HG02885 (cell line): ENCODE measurements around the gene ZSWIM6.

Experiments used
- ATAC-seq: cut with Tn5 transposase; IDR thresholded peaks from one replicate; pipeline ENCODE4 v1.9.1; 2021; ENCODE audit warnings: mild to moderate bottlenecking; ENCODE audit not compliant: unreplicated experiment, poor library complexity

The ZSWIM6 gene

DNA sequence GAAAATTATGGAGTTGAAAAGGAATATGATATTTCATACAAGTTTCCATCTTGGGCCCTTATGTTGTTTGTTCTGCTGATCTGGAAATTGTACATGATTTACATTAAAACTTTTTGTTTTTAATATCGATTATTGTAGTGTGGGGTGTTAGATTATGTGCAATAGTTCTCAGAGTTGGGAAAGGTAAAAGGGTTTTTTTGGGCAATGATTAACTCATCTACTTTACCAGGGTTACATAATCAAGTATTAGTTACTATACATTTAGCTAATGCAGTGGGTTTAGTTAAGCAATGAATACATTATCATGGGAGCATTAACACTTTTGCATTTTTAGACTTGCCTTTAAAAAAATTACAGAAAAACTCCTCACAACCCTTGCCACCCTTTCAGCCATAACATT lies 134.0 kb downstream of the ZSWIM6 start:
- ATAC-seq, result no peak

DNA sequence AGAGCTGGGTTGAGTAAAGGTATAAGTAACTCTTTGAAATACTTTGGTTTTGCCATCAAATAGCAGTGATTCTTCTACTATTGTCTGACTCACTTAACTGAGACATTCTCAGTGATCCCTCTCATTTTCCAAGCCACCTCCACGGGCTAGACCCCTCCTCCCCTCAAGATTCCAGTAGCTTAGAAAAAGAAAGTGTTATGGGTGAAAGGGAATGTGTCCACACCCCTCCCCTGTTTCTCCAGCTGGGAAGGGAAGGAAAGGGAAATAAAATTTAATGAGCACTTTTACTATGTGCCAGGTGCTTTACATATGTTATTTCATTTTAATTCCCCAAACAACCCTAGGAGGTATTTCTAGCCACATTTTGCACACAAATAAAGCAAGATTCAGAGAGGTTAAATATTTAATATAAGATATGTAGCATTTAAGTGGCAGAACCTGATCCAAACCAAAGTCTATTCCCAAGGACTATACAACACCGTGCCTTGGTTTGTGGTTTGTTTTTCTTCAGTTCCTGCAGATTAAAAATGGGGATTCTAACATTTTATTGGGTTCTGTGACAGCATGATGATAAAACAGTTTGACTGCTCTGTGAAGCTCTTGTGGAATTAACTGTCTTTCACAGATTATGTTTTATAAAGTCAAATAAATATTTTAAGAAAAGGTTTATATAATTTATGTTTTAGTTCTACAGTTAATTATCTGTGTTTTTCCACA lies 135.9 kb downstream of the ZSWIM6 start:
- ATAC-seq, result no peak

DNA sequence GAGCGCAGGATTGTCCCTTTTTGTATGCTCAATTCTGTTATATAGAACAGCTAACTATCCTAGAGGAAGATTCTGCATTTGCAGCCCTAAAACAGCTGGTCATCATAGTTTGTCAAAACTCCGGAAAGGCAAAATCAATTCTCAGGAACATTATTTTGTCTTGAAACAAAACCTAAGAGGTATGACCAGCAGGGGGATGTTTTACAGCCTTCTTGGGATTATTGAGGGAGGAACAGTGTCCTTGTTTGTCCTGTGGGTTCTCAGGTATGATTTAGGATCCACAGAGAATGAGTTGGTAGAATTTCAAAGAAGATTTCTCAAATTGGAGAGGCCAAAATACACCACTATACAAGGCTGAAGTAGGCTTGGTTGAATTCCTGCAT lies 136.4 kb downstream of the ZSWIM6 start:
- ATAC-seq, result no peak

DNA sequence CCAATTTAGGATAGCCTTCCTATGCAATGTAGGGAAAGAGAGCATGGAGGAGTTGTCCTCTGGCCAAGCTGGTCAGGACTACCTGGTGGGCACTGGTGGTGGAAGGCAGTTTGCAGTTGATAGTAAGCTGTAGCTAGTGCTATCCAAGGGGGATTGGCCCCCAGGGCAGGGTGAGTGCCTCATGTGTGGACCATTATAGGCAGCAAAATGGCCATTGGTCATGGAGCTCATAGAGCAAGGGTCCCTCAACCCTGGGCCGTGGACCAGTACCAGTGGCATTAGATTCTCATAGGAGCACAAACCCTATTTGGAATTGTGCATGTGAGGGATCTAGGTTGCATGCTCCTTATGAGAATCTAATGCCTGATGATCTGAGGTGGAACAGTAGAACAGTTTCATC lies 139.3 kb downstream of the ZSWIM6 start:
- ATAC-seq, result no peak

DNA sequence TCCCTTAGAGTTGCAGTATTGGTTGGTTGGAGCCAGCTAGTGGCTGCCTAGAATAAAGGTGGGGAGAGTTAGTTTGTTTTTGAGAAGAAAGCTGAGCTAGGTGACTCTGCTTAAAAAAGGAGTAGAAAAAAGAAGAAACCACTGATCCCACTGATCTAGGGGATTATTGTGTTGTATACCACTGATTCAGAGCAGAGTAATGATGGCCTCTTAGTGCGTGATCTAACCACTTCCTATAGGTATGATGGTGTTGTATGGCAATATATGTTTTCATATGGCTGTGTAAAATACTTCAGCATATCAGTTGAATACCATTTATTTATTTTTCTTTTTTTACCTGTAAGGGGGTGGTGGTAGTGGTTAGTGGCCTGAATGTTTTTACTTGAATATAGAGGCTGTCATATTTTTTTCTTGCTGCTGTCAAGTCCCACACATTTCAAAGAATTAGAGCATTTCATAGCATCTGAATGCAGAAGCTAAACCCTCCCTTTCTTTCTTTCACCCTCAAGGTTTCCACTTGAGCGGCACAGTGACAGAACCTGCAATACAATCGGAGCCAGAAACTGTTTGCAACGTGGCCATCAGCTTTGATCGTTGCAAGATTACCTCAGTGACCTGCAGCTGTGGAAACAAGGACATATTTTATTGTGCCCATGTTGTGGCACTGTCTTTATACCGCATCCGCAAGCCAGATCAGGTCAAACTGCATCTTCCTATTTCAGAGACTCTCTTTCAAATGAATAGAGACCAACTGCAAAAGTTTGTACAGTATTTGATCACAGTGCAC lies 140.3 kb downstream of the ZSWIM6 start:
- no peak for ATAC-seq

DNA sequence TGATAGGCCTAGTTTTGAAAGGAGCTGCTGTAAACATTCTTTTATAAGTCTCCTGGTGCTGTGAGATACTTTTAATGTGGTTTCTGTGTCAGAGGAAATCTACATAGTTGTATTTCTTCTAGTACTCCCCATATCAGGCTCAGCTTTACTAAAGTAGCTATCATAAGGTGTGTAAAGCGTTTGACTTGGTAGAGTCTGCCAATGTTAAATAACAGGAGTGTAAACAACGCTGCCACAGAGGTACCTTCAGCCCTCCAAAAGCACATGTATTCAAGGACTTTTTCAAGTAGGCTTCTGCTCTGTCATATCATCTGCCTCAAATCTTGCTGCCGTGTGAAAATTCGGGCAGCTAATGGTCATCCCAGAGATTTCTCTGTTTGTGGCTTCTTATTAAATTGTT lies 142.7 kb downstream of the ZSWIM6 start:
- ATAC-seq, result no peak

DNA sequence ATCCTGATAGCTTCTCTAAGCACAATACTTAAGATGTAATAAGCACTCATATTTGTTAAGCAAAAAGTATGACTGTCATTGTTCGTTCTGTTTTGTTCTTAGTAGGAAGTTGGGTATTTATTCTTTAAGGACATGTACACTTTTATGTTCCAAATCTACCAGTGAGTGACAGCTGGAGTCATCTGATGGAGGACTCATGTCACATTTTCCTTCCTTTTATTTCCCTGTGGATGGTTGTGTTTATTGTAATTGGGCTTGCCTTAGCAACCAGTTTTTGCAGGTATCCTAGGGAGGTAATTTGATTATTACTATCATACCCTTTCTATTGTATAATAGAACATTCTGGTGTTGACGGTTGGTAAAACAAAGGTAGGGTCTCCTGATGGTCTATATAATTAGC lies 145.7 kb downstream of the ZSWIM6 start:
- no peak for ATAC-seq

DNA sequence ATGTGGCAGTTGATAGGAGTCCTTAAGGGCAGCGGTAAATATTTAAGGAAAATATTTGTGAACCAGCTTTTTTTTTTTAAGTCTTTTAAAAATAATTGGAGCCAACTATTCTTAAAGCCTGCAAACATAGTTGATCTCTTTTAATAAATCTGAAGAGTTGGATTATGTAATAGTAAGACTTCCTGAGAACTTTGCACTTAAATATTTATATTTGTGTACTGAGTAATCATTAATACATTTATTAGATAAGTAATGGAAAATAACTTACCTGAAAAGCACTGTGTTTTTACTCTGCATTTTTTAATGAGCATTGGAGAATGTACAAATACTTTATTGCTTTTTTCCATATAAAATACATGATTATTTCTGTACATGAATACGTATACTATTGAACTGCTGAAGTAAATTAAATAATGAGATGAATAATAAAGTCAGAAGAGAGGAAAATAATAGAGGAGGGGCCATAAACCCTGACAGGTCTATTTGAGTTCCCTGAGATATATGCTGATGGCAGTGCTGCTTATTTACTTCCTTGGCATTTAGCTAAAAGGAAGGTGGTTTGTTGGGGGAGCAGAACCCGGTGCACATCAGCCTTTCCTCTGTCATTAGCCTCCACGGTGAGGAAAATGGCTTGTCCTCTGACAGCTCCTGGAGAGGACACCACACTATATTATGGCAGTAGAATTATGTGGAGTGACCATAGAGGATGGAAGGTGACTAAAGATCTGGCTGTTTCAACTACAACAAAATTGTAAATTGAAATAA lies 148.0 kb downstream of the ZSWIM6 start:
- no peak for ATAC-seq

DNA sequence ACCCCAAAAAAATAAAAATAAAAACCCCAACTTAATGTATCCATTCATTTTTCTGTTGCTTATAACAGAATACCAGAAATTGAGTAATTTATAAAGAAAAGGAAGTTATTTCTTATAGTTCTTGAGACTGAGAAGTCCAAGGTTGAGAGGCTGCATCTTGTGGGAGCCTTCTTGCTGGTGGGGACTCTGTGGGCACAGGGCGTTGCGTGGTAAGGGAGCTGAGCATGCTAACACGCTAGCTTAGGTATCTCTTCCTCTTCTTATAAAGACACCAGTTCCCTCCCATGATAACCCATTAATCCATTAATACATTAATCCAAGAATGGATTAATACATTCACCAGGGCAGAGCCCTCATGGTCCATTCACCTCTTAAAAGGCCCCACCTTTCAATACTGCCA lies 150.9 kb downstream of the ZSWIM6 start:
- ATAC-seq, result no peak

DNA sequence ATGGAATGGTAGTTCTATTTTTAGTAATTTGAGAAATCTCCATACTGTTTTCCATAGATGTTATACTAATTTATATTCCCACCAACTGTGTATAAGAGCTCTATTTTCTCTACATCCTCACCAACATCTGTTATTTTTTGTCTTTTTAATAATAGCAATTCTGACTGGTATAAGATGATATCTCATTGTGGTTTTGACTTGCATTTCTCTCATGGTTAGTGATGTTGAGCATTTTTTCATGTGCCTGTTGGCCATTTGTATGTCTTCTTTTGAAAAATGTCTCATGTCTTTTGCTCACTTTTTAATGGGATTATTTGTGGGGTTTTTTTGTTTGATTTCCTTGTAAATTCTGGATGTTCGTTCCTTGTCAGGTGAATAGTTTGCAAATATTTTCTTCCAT lies 154.4 kb downstream of the ZSWIM6 start:
- no peak for ATAC-seq

DNA sequence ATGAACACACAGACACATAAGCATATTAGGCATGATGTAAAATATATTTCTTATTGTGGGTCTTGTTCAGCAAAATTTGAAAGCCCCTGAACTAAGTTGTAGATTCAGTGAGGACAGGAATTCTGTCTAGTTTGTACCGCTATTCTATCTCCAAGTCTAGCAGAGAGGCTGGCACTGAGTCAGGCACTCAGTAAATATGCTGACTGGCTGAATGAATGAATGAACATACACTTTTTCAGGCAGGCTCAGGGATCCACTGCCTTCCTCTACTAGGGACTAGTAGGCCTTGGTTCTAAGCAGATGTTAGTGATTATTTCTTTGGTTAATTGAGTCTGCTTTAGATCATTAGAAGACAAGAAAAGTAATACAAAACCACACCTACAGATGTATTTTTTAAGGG lies 157.5 kb downstream of the ZSWIM6 start:
- ATAC-seq, result no peak

DNA sequence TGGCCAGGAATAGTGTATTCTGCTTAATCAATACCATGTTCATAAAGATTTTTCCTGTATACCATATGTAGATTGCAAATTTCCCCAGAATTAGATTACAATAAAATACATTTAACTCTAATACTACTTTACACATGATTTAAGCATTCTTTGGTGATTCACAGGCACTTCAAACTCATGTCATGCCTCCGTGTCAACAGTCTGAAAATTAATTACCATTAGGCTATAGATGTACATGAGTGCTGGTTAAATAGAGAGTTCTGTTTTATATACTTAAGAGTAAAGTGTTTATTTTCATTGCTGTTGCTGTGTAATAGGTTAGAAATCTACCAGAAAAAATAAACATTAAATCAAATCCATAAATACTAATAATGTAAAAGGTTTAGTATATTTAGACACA lies 159.8 kb downstream of the ZSWIM6 start:
- no peak for ATAC-seq

DNA sequence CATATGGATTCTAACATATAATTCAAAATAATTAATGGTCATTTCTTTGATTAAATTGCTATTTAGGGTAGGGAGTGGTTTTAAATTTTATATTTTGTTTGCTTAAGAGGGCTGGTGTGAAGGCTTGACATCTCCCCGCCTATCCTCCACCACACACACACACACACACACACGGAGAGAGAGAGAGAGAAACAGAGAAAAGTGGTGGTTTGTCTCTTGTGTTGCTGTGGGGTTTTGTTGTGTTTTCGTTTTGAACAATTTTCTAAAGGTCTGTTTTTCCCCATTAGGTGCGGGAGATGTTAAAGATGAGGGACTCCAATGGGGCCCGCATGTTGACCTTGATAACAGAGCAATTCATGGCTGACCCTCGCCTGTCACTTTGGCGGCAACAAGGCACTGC lies 161.9 kb downstream of the ZSWIM6 start:
- ATAC-seq, result peak; percentile 46

DNA sequence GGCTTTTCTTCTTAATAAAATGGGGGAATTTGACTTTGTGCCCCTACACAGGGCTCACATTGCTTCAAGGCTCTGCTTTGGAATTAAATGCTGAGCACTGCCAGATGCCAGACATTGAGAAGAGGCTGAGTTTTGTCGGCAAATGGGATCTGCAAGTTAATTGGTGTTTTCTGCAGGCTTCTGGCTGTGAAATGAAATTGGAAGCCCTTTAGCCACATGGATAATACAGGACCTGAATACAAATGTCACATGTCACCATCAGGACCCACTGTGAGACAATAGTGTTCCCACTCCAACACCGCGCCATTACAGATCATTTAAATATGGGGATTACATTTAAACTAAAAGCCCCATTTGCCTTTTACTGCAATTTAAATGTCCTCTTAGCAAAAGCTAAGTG lies 164.4 kb downstream of the ZSWIM6 start:
- ATAC-seq, result no peak

DNA sequence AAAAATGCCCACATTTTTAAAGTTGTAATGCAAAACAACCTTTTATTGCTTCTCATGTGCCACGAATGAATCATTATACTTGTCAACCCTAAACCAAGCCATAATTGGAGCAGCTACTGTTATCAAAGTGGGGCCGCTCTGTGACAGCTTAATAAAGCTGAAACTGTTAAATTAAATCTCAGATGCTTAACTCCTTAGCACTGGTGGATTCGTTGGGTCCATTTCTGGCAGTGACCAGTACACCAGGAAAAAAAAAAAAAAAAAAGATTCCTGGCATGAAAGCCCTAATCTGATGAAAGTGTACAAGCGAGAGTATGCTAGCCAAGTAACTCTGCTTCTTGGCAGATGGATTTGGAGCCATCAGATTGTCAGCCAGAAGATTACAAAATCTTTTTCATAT lies 164.8 kb downstream of the ZSWIM6 start:
- ATAC-seq, result no peak

DNA sequence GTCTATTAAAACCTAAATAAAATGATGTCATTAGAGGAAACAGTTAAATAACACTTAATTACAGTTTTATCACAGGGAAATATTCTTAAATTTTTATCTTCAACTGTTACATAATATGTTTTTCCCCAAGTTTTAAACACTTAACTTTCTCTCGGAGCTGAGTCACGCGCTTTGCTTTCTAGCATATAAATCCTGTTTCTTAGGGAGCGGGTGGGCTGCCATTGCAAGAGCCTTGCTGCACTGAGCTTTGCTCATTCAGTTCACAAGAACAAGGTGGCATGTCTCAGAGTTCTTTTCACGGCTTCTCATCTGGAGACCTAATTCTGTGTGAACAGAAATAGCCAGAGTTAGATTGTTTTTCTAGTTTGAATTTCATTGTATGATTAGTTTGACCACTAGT lies 166.1 kb downstream of the ZSWIM6 start:
- ATAC-seq, result no peak

DNA sequence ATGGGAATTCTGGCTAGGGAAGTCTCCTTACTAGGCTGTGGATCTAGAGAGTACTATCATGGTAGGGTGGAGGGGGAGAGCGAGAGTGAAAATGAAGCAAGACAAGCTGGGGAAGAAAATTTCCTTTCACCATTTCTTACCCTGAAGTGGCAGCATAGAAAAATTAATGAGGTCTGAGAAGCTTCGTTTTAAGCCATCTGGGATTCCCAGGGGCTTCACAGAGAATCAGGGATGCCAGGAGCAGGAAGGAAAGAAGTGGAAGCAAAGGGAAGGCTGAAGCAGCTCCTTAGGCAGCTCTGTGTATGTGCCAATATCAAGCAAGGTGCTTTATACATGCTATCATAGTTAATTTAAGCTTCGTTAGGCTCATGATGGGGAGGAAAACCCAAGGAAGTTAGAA lies 169.9 kb downstream of the ZSWIM6 start:
- ATAC-seq, result no peak

DNA sequence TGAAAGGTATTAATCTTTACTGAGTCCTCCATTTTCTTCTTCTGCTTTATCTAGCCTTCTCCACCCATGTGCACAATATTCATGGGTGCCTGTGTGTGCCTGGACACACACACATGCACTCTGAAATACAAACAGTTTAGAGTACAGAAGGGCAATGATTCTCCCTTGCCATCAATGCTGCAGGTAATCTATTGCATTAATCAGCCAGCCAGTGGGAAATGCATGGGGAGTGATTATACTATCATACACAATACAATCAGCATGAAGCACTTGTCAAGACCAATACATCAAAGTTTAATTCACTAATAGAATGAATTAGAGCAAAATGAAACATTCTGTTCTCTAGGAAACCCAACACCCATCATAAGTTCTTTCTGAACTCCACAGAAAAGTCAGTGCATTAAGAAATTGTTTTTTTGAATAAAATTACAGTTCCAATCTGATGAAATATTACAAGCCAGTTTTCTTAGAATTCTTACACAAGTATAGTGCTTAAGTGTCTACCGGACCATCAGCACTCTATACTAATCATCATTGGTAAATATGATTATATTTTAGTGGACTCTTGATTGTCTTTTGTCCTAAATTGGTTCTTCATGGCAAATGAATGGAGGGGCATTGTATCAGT lies 172.2 kb downstream of the ZSWIM6 start:
- ATAC-seq, result no peak

DNA sequence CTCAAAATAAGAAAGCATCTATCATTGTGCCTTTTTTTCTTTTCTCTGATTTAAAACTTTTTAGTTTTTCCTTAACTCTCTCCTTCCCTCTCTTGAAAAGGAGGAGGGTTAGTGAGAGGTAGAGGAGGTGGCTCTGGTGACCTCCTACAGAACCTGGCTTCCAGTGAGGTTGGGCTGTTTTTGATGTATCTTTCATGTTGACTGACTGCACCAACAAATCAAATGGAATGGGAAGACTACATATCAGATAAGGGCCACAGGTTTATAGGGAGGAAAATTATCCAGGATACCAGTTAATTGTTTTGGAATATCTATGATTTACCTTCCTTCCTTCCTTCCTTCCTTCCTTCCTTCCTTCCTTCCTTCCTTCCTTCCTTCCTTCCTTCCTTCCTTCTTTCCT lies 173.2 kb downstream of the ZSWIM6 start:
- ATAC-seq, result no peak

DNA sequence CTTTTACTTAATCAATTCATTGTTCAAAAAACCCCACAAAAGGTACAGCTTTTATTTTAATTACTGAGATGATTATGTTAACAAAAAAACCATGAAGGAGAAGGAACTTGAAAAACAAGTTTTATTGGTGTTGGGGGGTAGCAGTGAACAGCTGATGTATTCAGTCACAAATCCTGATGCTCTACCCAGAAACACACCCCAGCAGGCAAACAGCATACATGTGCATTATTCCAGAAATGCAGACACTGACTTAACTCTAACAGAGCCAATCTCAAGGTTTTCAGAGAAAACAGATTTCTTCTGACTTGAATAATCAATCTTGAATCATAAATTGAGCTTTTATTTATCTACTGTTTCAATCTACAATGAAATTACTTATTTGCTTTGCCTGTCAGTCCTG lies 175.2 kb downstream of the ZSWIM6 start:
- no peak for ATAC-seq

DNA sequence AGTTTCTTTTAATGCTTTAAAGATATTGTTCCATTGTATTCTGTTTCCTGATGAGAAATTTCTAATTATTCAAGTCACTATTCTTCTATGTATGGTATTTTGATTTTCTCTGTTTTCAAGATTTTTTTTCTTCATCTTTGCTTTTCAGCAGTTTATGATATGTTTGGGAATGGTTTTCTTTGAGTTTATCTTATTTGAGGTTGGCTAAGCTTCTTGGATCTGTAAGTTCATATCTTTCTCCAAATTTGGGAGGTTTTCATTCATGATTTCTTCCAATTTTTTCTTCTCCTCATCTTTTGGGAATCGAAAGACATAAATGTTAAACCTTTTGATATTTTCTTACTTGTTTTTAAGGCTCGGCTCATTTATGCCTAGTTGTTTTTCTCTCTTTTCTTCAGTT lies 184.9 kb downstream of the ZSWIM6 start:
- ATAC-seq, result no peak
